ENCODE data around the gene TMEM151B. TPM values are rescaled to one million over a fixed set of nuclear protein-coding genes. Genes with fewer than 3 reads are reported as not detected.
A peak's percentile ranks its signal among the peaks of the same experiment; 100 is the strongest.

Gene TMEM151B
- total and polyA plus RNA-seq, 7 donors, result 0.04 to 0.07 TPM; not detected in 5

DNA sequence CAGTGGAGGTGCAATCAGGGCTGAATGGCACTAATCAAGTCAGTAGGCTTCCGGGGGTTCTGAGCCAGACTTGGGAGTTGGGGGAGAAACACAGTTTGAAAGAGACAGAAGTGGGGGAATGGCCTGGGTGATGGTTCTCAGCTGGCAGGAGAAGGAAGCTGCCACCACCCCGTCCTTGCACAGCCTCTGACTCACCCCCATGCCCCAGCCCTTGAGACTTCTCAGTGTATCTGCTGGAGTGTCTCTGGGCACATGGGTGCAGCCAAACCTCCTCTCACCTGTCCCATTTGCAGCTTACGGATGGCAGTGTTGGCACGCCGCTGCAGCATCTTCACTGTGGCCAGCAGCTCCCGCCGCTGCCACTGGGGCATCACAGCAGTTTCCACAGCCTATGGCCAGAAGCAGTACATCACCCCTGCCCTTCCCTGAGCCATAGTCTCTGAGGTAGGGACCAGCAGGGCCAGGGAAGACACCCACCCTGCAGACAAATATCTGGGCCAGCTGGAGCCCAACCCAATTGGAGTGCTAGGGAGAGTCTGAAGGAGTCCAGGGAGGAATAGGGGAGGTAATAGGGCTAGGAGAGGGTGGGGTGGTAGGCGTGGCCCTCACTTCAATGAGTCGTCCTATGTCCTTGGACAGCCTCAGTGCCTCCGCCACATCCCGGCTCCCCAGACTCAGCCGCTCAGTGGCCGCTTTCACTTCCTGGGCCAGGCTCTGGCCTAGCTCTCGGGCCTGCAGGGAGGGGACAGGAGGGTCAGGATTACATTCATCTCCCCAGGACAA, 31.7 kb downstream of the TMEM151B start:
- ATAC-seq, result no peak
- TF ChIP-seq, protein P1, sequence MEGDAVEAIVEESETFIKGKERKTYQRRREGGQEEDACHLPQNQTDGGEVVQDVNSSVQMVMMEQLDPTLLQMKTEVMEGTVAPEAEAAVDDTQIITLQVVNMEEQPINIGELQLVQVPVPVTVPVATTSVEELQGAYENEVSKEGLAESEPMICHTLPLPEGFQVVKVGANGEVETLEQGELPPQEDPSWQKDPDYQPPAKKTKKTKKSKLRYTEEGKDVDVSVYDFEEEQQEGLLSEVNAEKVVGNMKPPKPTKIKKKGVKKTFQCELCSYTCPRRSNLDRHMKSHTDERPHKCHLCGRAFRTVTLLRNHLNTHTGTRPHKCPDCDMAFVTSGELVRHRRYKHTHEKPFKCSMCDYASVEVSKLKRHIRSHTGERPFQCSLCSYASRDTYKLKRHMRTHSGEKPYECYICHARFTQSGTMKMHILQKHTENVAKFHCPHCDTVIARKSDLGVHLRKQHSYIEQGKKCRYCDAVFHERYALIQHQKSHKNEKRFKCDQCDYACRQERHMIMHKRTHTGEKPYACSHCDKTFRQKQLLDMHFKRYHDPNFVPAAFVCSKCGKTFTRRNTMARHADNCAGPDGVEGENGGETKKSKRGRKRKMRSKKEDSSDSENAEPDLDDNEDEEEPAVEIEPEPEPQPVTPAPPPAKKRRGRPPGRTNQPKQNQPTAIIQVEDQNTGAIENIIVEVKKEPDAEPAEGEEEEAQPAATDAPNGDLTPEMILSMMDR (IDR thresholded peaks at IDR 0.05), result no peak
- Histone ChIP-seq H3K27me3 (ENCODE audit: insufficient read depth in 3 of 3, low read length in 2 of 3) (peaks cover 0 to 12% (median 7%) of the 10 kb centered on the region in 3 donors), H3K27ac (no peak overlapping the region), H3K36me3 (ENCODE audit: insufficient read depth in 1 of 2, low read depth in 1 of 2) (peaks cover 4 to 68% of the 10 kb centered on the region in 2 donors), H3K4me3 (no peak overlapping the region), H3K9me3 (no peaks in the 10 kb centered on the region), H3K4me1 (peaks cover 8% of the 10 kb centered on the region)
- WGBS, 3 donors, result 91 to 96% (median 93%) methylated on average over 14 of the region's 14 CpGs
- intact Hi-C loops (cut with DNase I), result no loop called here
- no peak for DNase-seq

DNA sequence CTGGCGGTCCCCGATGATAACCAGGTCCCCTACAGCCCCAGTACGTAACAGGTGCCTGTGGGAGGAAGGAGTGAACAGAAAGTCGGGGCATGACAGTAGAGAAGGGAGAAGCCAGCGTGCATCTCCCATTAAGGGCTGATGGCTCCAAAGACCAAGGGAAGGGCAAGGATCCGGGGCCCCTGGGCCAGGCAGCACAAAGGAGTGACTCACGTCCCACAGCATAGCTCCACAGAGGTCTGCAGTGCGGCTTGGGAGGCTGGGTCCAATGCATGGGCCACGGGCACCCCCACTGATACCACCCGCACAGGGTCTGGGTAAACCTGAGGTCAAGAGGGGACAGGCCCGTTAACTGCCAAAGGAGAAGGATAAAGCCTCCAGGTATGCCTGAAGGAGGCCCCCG, 32.6 kb downstream of the TMEM151B start:
- Histone ChIP-seq H3K27ac (no peak overlapping the region), H3K4me1 (no peaks in the 10 kb centered on the region), H3K36me3 (ENCODE audit: insufficient read depth in 1 of 2, low read depth in 1 of 2) (peaks cover 4 to 77% of the 10 kb centered on the region in 2 donors), H3K27me3 (ENCODE audit: insufficient read depth in 3 of 3, low read length in 2 of 3) (peaks cover 0 to 3% (median 1%) of the 10 kb centered on the region in 3 donors), H3K9me3 (no peaks in the 10 kb centered on the region), H3K4me3 (no peak overlapping the region)
- TF ChIP-seq, protein P1 (IDR thresholded peaks at IDR 0.05), result no peak
- intact Hi-C loops (cut with DNase I), result no loop called here
- WGBS, 3 donors, result 90 to 96% (median 92%) methylated on average over 11 to 12 of the region's 12 CpGs
- ATAC-seq (no peak), DNase-seq (no peak)

DNA sequence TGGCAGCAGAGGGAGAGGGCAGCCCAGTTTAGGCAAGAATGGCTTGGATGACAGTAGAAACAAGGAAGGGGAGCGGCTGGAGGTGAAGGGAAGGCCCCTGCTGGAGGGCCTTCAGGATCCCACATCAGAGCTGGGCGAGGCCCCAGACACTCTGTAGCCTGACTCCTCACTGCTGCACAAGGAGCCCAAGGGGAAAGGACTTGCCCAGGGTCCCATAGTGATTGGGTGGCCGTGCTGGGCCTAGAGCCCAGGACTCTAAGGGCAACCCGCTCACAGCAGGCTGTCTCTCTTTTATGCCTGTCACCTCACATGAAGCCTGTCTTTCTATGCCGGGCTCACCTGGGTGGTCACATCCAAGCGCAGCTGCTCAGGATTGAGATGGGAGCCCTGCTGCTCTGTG, 33.6 kb downstream of the TMEM151B start:
- 95 to 99% (median 98%) methylated on average over 6 of the region's 6 CpGs for WGBS, 3 donors
- Histone ChIP-seq H3K4me3 (no peak overlapping the region), H3K4me1 (no peaks in the 10 kb centered on the region), H3K27me3 (ENCODE audit: insufficient read depth in 3 of 3, low read length in 2 of 3) (peaks cover 0 to 1% (median 0%) of the 10 kb centered on the region in 3 donors), H3K27ac (no peak overlapping the region), H3K36me3 (ENCODE audit: insufficient read depth in 1 of 2, low read depth in 1 of 2) (peaks cover 4 to 87% of the 10 kb centered on the region in 2 donors), H3K9me3 (no peaks in the 10 kb centered on the region)
- intact Hi-C loops (cut with DNase I), result no loop called here
- ATAC-seq, result no peak
- TF ChIP-seq, protein P1 (IDR thresholded peaks at IDR 0.05), result no peak
- no peak for DNase-seq

DNA sequence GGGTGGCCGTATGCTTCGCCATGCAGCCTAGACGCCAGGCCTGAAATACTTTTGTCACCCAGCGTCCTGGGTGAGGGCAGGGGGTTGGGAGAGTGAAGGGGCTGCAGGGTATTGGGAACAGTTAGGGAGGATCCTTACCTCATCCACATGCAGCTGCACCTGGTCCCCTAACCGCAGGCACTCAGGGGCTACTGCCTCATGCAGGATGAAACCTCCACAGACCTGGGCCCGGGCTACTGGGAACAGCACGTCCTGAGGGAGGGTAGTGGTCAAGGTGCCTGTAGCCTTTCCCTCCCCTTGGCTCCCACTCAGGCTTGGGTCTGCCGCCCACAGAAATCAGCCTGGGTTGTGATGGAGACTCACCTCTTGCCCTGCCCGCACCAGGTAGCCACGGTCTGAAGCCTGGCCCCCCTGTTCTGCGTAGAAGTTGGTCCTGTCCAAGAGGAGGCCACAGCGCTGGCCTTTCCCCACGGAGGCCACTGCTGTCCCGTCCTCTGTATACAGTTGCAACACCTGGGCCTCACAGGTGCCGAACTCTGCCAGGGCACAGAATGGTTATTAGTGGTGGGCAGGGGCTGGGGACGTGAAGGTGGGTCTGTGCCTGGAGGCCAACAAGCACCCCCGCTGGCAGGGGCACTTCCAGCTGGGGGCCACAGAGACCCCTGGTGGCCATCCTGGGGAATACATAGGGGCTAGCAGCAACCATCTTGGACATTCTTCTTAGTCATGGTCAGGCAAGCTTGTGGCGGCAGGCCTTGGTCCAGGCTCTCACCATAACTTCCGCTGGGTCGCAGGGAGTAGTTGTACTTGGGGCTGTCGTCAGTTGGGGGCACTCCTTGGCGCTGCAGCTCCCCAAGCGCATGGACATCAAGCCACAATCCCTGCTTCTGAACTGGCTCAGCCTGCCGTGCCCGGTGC, 34.3 kb downstream of the TMEM151B start:
- no peak overlapping the region for H3K4me3 ChIP-seq
- TF ChIP-seq, protein P1 (IDR thresholded peaks at IDR 0.05), result peak; percentile 65
- intact Hi-C loops (cut with DNase I), result loop anchor here (5.0 kb wide), 1 partner anchor 37 kb away; the partner anchor contains the start of gene NFKBIE (in 2 of the 2)
- H3K36me3 ChIP-seq (ENCODE audit: insufficient read depth in 1 of 2, low read depth in 1 of 2), result peaks cover 4 to 94% of the 10 kb centered on the region in 2 donors
- DNase-seq (peak; percentile 30 to 61), ATAC-seq (peak; percentile 48 to 77 (median 60))
- no peaks in the 10 kb centered on the region for H3K4me1 ChIP-seq
- H3K9me3 ChIP-seq, result no peaks in the 10 kb centered on the region
- H3K27ac ChIP-seq, result no peak overlapping the region
- WGBS, 3 donors, result 84 to 85% (median 84%) methylated on average over 25 of the region's 25 CpGs
- H3K27me3 ChIP-seq (ENCODE audit: insufficient read depth in 3 of 3, low read length in 2 of 3), result no peaks in the 10 kb centered on the region
